GM12865 (cell line): ENCODE measurements around the gene SLC26A11.
A peak's percentile ranks its signal among the peaks of the same experiment; 100 is the strongest.

ENCODE experiments used
- DNase-seq: peaks from one replicate; pipeline ENCODE4 v3.0.0; 2010; ENCODE audit warnings: low read depth
- H3K4me3 ChIP-seq: 2 replicates; pipeline ENCODE4 v1.5.1; 2011; ENCODE audit warnings: mild to moderate bottlenecking, low read depth, low read length, control low read depth
- TF ChIP-seq, protein P1 (sequence below): IDR thresholded peaks from 2 replicates; pipeline ENCODE4 v1.5.1; 2011; ENCODE audit warnings: low read length, control low read depth, low read depth, inconsistent platforms; ENCODE audit not compliant: insufficient read depth; ENCODE audit errors: missing control alignments

Gene SLC26A11

DNA sequence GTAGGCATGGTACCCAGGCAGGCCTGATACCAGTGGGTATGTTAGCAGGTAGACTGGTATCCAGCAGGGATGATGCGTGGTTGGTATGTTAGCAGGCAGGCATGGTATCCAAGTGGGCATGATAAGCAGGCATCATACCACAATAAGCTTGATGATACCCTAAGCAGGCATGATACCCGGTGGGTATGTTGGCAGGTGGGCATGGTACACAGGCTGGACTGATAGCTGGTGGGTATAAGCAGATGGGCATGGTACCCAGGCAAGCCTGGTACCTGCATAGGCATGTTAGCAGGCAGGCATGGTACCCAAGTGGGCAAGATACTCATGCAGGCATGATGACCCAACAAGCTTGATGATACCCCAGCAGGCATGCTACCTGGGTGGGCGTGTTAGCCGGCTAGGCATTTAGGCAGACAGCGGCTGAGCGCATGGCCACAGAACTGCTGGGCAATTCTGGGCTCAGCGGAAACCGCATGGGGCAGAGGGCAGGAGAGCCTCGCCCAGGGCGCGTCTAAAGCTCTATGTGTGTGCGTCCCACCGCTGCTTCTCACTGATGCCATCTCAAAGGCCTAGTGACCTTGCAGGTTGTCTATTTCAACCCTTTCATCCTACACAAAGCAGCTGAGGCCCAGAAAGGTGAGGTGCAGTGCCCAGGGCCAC, 2.4 kb upstream of the SLC26A11 start:
- no peak overlapping the region for H3K4me3 ChIP-seq
- DNase-seq, result no peak
- TF ChIP-seq, protein P1, sequence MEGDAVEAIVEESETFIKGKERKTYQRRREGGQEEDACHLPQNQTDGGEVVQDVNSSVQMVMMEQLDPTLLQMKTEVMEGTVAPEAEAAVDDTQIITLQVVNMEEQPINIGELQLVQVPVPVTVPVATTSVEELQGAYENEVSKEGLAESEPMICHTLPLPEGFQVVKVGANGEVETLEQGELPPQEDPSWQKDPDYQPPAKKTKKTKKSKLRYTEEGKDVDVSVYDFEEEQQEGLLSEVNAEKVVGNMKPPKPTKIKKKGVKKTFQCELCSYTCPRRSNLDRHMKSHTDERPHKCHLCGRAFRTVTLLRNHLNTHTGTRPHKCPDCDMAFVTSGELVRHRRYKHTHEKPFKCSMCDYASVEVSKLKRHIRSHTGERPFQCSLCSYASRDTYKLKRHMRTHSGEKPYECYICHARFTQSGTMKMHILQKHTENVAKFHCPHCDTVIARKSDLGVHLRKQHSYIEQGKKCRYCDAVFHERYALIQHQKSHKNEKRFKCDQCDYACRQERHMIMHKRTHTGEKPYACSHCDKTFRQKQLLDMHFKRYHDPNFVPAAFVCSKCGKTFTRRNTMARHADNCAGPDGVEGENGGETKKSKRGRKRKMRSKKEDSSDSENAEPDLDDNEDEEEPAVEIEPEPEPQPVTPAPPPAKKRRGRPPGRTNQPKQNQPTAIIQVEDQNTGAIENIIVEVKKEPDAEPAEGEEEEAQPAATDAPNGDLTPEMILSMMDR, result no peak

- no peak overlapping the region for H3K4me3 ChIP-seq
- DNase-seq, result no peak
- TF ChIP-seq, protein P1, result no peak
These were observed 1.8 kb upstream of the SLC26A11 start for GRCh38 chr17:80218391-80218790.

DNA sequence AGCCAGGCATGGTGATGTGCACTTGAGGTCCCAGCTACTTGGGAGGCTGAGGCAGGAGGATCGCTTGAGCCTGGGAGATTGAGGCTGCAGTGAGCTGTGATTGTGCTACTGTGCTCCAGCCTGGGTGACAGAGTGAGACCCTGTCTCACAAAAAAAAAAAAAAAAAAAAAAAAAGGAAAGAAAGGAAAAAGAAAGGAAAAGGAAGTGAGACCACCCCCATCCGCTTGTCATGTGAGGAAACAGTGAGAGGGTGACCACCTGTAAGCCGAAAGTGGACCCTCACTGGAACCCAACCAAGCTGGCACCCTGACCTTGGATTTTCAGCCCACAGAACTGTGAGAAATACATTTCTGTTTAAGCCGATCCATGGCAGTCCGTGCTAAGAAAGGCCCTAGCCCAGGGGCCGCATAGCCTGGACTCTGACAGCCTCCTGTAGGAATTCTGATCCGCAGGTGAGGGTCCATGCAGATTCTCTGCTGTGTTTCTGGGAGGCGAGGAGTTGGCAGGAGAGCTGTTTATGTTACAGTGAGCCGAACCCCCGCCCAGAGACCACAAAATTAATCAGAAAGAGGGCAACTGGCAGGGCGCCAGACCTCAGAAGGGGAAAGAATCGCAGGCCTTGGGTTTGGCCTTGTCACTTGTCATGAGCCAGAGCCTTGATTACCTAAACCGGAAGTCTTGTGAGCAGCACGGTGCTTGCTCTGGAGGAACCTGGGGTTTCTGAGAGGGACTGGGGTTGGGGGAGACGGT, 1.0 kb upstream of the SLC26A11 start:
- peak; percentile 92 for DNase-seq
- TF ChIP-seq, protein P1, result no peak
- peak overlapping the region; percentile 78 for H3K4me3 ChIP-seq

- TF ChIP-seq, protein P1, result no peak
- DNase-seq, result no peak
These were observed 519 bp upstream of the SLC26A11 start for GRCh38 chr17:80219763-80220053.

DNA sequence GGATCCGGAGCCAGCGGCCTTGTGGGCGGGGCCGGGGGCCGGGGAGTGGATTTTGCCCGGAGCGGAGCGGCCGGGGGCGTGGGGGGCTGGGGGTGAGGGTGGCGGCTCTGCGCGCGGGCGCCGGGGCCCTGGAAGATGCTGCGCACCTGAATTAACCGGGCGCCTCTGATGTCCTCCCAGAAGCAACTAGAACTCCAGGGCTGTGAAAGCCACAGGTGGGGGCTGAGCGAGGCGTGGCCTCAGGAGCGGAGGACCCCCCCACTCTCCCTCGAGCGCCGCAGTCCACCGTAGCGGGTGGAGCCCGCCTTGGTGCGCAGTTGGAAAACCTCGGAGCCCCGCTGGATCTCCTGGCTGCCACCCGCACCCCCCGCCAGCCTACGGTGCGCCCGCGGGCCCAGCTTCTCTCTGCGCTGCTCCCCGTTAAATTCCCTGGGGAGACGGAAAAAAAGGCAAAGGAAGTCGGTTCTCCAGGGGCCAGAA, 549 bp downstream of the SLC26A11 start:
- peak overlapping the region; percentile 78 for H3K4me3 ChIP-seq
- TF ChIP-seq, protein P1, result no peak
- no peak for DNase-seq

More at GRCh38 chr17:80219763-80220053, 519 bp upstream of the SLC26A11 start:
- H3K4me3 ChIP-seq, result peak overlapping the region; percentile 78

DNA sequence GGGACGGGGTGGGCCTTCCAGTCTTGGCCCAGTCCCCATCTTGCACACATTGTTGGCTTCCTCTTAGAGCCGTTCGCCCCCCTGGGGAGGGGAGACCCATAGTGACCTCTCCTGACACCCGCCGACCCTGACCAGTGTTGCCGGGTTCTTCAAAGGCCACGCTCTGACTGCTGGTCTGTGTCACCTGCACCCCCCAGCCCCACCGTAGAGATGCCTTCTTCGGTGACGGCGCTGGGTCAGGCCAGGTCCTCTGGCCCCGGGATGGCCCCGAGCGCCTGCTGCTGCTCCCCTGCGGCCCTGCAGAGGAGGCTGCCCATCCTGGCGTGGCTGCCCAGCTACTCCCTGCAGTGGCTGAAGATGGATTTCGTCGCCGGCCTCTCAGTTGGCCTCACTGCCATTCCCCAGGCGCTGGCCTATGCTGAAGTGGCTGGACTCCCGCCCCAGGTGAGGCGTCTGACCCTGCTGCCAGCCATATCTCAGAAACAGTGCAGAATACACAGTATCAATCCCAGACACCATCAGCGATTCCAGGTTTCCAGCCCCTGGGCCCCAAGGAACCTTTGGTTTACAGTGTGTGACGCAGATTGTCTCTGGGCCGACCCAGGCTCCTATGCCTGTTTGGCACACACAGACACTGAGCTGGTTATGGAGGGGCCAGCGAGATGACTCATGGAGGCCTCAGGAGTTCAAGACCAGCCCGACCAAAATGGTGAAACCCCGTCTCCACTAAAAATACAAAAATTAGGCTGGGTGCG, 1.3 kb downstream of the SLC26A11 start:
- no peak for DNase-seq
- no peak overlapping the region for H3K4me3 ChIP-seq
- TF ChIP-seq, protein P1, result no peak
